ENCODE data around the gene MGP. TPM values are rescaled to one million over a fixed set of nuclear protein-coding genes. Genes with fewer than 3 reads are reported as not detected.
A peak's percentile ranks its signal among the peaks of the same experiment; 100 is the strongest.

Gene MGP
- total and polyA plus RNA-seq, 7 experiments from 2014 or later, result 0.48 to 4.1 (median 1.1) TPM; not detected in 3

- H3K36me3 ChIP-seq (ENCODE audit: control insufficient read depth in 2 of 3, insufficient read depth in 3 of 3, low read length in 3 of 3), result no peaks in the 10 kb centered on the region
- H3K36me3 Mint-ChIP-seq, result peaks cover 0 to 8% (median 3%) of the 10 kb centered on the region in 5 donors
- no peak overlapping the region for H3K4me3 ChIP-seq (ENCODE audit: low read length)
- CTCF ChIA-PET, result interaction anchor here (0.7 to 1.2 kb wide), 3 partner anchors 30 to 93 kb away, joined by 3 to 4 read pairs (median 4); partner anchors contain the start of gene ERP27
- no peaks in the 10 kb centered on the region for H3K9me3 ChIP-seq (ENCODE audit: control insufficient read depth in 2 of 3, low read length in 3 of 3)
- peaks cover 6 to 30% (median 26%) of the 10 kb centered on the region in 7 donors for H3K4me1 Mint-ChIP-seq
- POLR2A ChIA-PET, result interaction anchor here (0.8 kb wide), 1 partner anchor 9 kb away, joined by 3 read pairs; no protein-coding TSS in a partner anchor
- H3K27ac ChIP-seq (ENCODE audit: low read depth, low read length), result no peak overlapping the region
- DNase-seq, result no peak
- H3K27ac Mint-ChIP-seq, result no peak overlapping the region
- intact Hi-C loops (cut with micrococcal nuclease), result no loop called here
- H3K4me1 ChIP-seq (ENCODE audit: control insufficient read depth in 2 of 2, insufficient read depth in 2 of 2, low read length in 2 of 2), result peaks cover 0 to 10% of the 10 kb centered on the region in 2 donors
- no peak overlapping the region for H3K4me3 Mint-ChIP-seq
- peaks cover 0 to 11% (median 0%) of the 10 kb centered on the region in 11 donors for H3K9me3 Mint-ChIP-seq
- no peaks in the 10 kb centered on the region for H3K27me3 Mint-ChIP-seq
- no peak for ATAC-seq
- H3K27me3 ChIP-seq (ENCODE audit: control insufficient read depth in 2 of 2, insufficient read depth in 2 of 2, low read length in 2 of 2), result no peaks in the 10 kb centered on the region
Observed at GRCh38 chr12:14876833-14877232, 8.8 kb downstream of the MGP start.

- peaks cover 0 to 7% (median 3%) of the 10 kb centered on the region in 5 donors for H3K36me3 Mint-ChIP-seq
- H3K4me1 ChIP-seq (ENCODE audit: control insufficient read depth in 2 of 2, insufficient read depth in 2 of 2, low read length in 2 of 2), result no peaks in the 10 kb centered on the region
- ATAC-seq (no peak), DNase-seq (no peak)
- H3K9me3 Mint-ChIP-seq, result peaks cover 0 to 10% (median 0%) of the 10 kb centered on the region in 11 donors
- ChIA-PET CTCF (interaction anchor here (0.6 to 1.1 kb wide), 2 partner anchors 8 to 675 kb away, joined by 3 to 4 read pairs; no protein-coding TSS in a partner anchor), POLR2A (no interaction called here)
- H3K27ac ChIP-seq (ENCODE audit: low read depth, low read length), result no peak overlapping the region
- H3K27me3 Mint-ChIP-seq, result peaks cover 0 to 5% (median 0%) of the 10 kb centered on the region in 5 donors
- no peak overlapping the region for H3K27ac Mint-ChIP-seq
- intact Hi-C loops (cut with micrococcal nuclease), result no loop called here
- H3K9me3 ChIP-seq (ENCODE audit: control insufficient read depth in 2 of 3, low read length in 3 of 3), result no peaks in the 10 kb centered on the region
- peaks cover 0 to 14% (median 7%) of the 10 kb centered on the region in 7 donors for H3K4me1 Mint-ChIP-seq
- H3K4me3 ChIP-seq (ENCODE audit: low read length), result no peak overlapping the region
- no peaks in the 10 kb centered on the region for H3K36me3 ChIP-seq (ENCODE audit: control insufficient read depth in 2 of 3, insufficient read depth in 3 of 3, low read length in 3 of 3)
- H3K4me3 Mint-ChIP-seq, result no peak overlapping the region
- no peaks in the 10 kb centered on the region for H3K27me3 ChIP-seq (ENCODE audit: control insufficient read depth in 2 of 2, insufficient read depth in 2 of 2, low read length in 2 of 2)
Observed at GRCh38 chr12:14874882-14875281, 10.8 kb downstream of the MGP start.

GRCh38 chr12:14873440-14874185 lies 12.0 kb downstream of the MGP start:
- ChIA-PET POLR2A (interaction anchor here (0.6 to 1.3 kb wide), 4 partner anchors 22 to 305 kb away, joined by 4 to 6 read pairs (median 4); no protein-coding TSS in a partner anchor), CTCF (interaction anchor here (0.6 to 1.1 kb wide), 5 partner anchors 9 to 158 kb away, joined by 3 to 6 read pairs (median 4); no protein-coding TSS in a partner anchor)
- H3K27ac Mint-ChIP-seq, result no peak overlapping the region
- Histone ChIP-seq H3K4me1 (ENCODE audit: control insufficient read depth in 2 of 2, insufficient read depth in 2 of 2, low read length in 2 of 2) (no peaks in the 10 kb centered on the region), H3K4me3 (ENCODE audit: low read length) (no peak overlapping the region), H3K27ac (ENCODE audit: low read depth, low read length) (no peak overlapping the region), H3K9me3 (ENCODE audit: control insufficient read depth in 2 of 3, low read length in 3 of 3) (no peaks in the 10 kb centered on the region), H3K36me3 (ENCODE audit: control insufficient read depth in 2 of 3, insufficient read depth in 3 of 3, low read length in 3 of 3) (no peaks in the 10 kb centered on the region), H3K27me3 (ENCODE audit: control insufficient read depth in 2 of 2, insufficient read depth in 2 of 2, low read length in 2 of 2) (no peaks in the 10 kb centered on the region)
- H3K4me3 Mint-ChIP-seq, result no peak overlapping the region
- peaks cover 0 to 9% (median 0%) of the 10 kb centered on the region in 7 donors for H3K4me1 Mint-ChIP-seq
- ATAC-seq (no peak), DNase-seq (no peak)
- peaks cover 0 to 6% (median 0%) of the 10 kb centered on the region in 11 donors for H3K9me3 Mint-ChIP-seq
- H3K27me3 Mint-ChIP-seq, result peaks cover 0 to 5% (median 0%) of the 10 kb centered on the region in 5 donors
- H3K36me3 Mint-ChIP-seq, result peaks cover 0 to 2% (median 0%) of the 10 kb centered on the region in 5 donors
- intact Hi-C loops (cut with micrococcal nuclease), result no loop called here

- H3K36me3 Mint-ChIP-seq, result peaks cover 0 to 8% (median 2%) of the 10 kb centered on the region in 5 donors
- H3K27me3 ChIP-seq (ENCODE audit: control insufficient read depth in 2 of 2, insufficient read depth in 2 of 2, low read length in 2 of 2), result no peaks in the 10 kb centered on the region
- H3K4me3 Mint-ChIP-seq, result no peak overlapping the region
- no peaks in the 10 kb centered on the region for H3K36me3 ChIP-seq (ENCODE audit: control insufficient read depth in 2 of 3, insufficient read depth in 3 of 3, low read length in 3 of 3)
- ATAC-seq (no peak), DNase-seq (no peak)
- H3K4me3 ChIP-seq (ENCODE audit: low read length), result no peak overlapping the region
- no peak overlapping the region for H3K27ac ChIP-seq (ENCODE audit: low read depth, low read length)
- ChIA-PET CTCF (no interaction called here), POLR2A (no interaction called here)
- H3K9me3 Mint-ChIP-seq, result peaks cover 0 to 13% (median 4%) of the 10 kb centered on the region in 11 donors
- H3K27ac Mint-ChIP-seq, result no peak overlapping the region
- H3K4me1 Mint-ChIP-seq, result peaks cover 0 to 9% (median 0%) of the 10 kb centered on the region in 7 donors
- intact Hi-C loops (cut with micrococcal nuclease), result no loop called here
- peaks cover 0 to 10% (median 0%) of the 10 kb centered on the region in 5 donors for H3K27me3 Mint-ChIP-seq
- H3K9me3 ChIP-seq (ENCODE audit: control insufficient read depth in 2 of 3, low read length in 3 of 3), result no peaks in the 10 kb centered on the region
- H3K4me1 ChIP-seq (ENCODE audit: control insufficient read depth in 2 of 2, insufficient read depth in 2 of 2, low read length in 2 of 2), result no peaks in the 10 kb centered on the region
Observed at GRCh38 chr12:14871886-14872285, 13.8 kb downstream of the MGP start.

GRCh38 chr12:14871247-14871646 lies 14.4 kb downstream of the MGP start:
- Histone ChIP-seq H3K36me3 (ENCODE audit: control insufficient read depth in 2 of 3, insufficient read depth in 3 of 3, low read length in 3 of 3) (no peaks in the 10 kb centered on the region), H3K27ac (ENCODE audit: low read depth, low read length) (no peak overlapping the region), H3K27me3 (ENCODE audit: control insufficient read depth in 2 of 2, insufficient read depth in 2 of 2, low read length in 2 of 2) (no peaks in the 10 kb centered on the region), H3K4me3 (ENCODE audit: low read length) (no peak overlapping the region), H3K4me1 (ENCODE audit: control insufficient read depth in 2 of 2, insufficient read depth in 2 of 2, low read length in 2 of 2) (no peaks in the 10 kb centered on the region), H3K9me3 (ENCODE audit: control insufficient read depth in 2 of 3, low read length in 3 of 3) (no peaks in the 10 kb centered on the region)
- H3K27me3 Mint-ChIP-seq, result peaks cover 0 to 10% (median 0%) of the 10 kb centered on the region in 5 donors
- peaks cover 0 to 9% (median 0%) of the 10 kb centered on the region in 7 donors for H3K4me1 Mint-ChIP-seq
- peaks cover 0 to 8% (median 2%) of the 10 kb centered on the region in 5 donors for H3K36me3 Mint-ChIP-seq
- intact Hi-C loops (cut with micrococcal nuclease), result no loop called here
- ChIA-PET CTCF (no interaction called here), POLR2A (no interaction called here)
- H3K27ac Mint-ChIP-seq, result no peak overlapping the region
- no peak overlapping the region for H3K4me3 Mint-ChIP-seq
- peaks cover 0 to 17% (median 4%) of the 10 kb centered on the region in 11 donors for H3K9me3 Mint-ChIP-seq
- ATAC-seq, result no peak
- DNase-seq, result no peak

GRCh38 chr12:14868916-14869506 lies 16.6 kb downstream of the MGP start:
- ChIA-PET POLR2A (no interaction called here), CTCF (interaction anchor here (0.5 kb wide), 1 partner anchor 712 kb away, joined by 4 read pairs; no protein-coding TSS in a partner anchor)
- H3K27ac Mint-ChIP-seq, result no peak overlapping the region
- H3K27me3 Mint-ChIP-seq, result peaks cover 0 to 10% (median 0%) of the 10 kb centered on the region in 5 donors
- Histone ChIP-seq H3K9me3 (ENCODE audit: control insufficient read depth in 2 of 3, low read length in 3 of 3) (no peaks in the 10 kb centered on the region), H3K4me1 (ENCODE audit: control insufficient read depth in 2 of 2, insufficient read depth in 2 of 2, low read length in 2 of 2) (no peaks in the 10 kb centered on the region), H3K27me3 (ENCODE audit: control insufficient read depth in 2 of 2, insufficient read depth in 2 of 2, low read length in 2 of 2) (no peaks in the 10 kb centered on the region), H3K4me3 (ENCODE audit: low read length) (no peak overlapping the region), H3K36me3 (ENCODE audit: control insufficient read depth in 2 of 3, insufficient read depth in 3 of 3, low read length in 3 of 3) (no peaks in the 10 kb centered on the region), H3K27ac (ENCODE audit: low read depth, low read length) (no peak overlapping the region)
- ATAC-seq, result no peak
- no peak for DNase-seq
- intact Hi-C loops (cut with micrococcal nuclease), result no loop called here
- H3K4me3 Mint-ChIP-seq, result peak overlapping the region in 1 of 10 donors; percentile 54
- peaks cover 0 to 22% (median 4%) of the 10 kb centered on the region in 11 donors for H3K9me3 Mint-ChIP-seq
- peaks cover 0 to 9% (median 5%) of the 10 kb centered on the region in 5 donors for H3K36me3 Mint-ChIP-seq
- H3K4me1 Mint-ChIP-seq, result peaks cover 0 to 9% (median 0%) of the 10 kb centered on the region in 7 donors

All from naive thymus-derived CD4-positive, alpha-beta T cell (primary cell).